G401.6 (cell line): Measurements from ENCODE around the gene CMC1.
"Not testable (repeated sequence)": the region's sequence is repeated elsewhere in the genome, so short reads cannot be mapped to it uniquely, and the experiment has no call there.

Experiments used
- FAIRE-seq: peaks from 2 replicates; lab custom pipeline; 2012; peaks lifted over from hg19 to GRCh38; lab: Jason Lieb, UNC

The CMC1 gene

GRCh38 chr3:28244491-28244890 lies 3.1 kb downstream of the CMC1 start:
- FAIRE-seq: no peak

- no peak for FAIRE-seq
These were observed 5.9 kb downstream of the CMC1 start for GRCh38 chr3:28247286-28247685.

- no peak for FAIRE-seq
These were observed 9.6 kb downstream of the CMC1 start for GRCh38 chr3:28250999-28251398.

- no peak for FAIRE-seq
These were observed 10.6 kb downstream of the CMC1 start for GRCh38 chr3:28252001-28252431.

GRCh38 chr3:28253040-28253715 lies 11.8 kb downstream of the CMC1 start:
- FAIRE-seq: no peak

GRCh38 chr3:28262001-28262400 lies 20.6 kb downstream of the CMC1 start:
- FAIRE-seq: no peak

- no peak for FAIRE-seq
These were observed 24.2 kb downstream of the CMC1 start for GRCh38 chr3:28265641-28266040.

- FAIRE-seq: no peak
These were observed 26.8 kb downstream of the CMC1 start for GRCh38 chr3:28267984-28268849.

- peak; percentile 6 for FAIRE-seq
These were observed 27.6 kb downstream of the CMC1 start for GRCh38 chr3:28268989-28269388.

GRCh38 chr3:28269884-28270283 lies 28.5 kb downstream of the CMC1 start:
- FAIRE-seq: not testable (repeated sequence)

GRCh38 chr3:28273837-28274236 lies 32.4 kb downstream of the CMC1 start:
- no peak for FAIRE-seq

- no peak for FAIRE-seq
These were observed 37.5 kb downstream of the CMC1 start for GRCh38 chr3:28278918-28279317.

- no peak for FAIRE-seq
These were observed 38.4 kb downstream of the CMC1 start for GRCh38 chr3:28279770-28280169.

- FAIRE-seq: no peak
These were observed 39.4 kb downstream of the CMC1 start for GRCh38 chr3:28280781-28281180.

GRCh38 chr3:28286595-28286994 lies 45.2 kb downstream of the CMC1 start:
- peak; percentile 91 for FAIRE-seq

- no peak for FAIRE-seq
These were observed 45.6 kb downstream of the CMC1 start for GRCh38 chr3:28287046-28287445.

- FAIRE-seq: no peak
These were observed 49.5 kb downstream of the CMC1 start for GRCh38 chr3:28290863-28291300.

GRCh38 chr3:28291577-28291976 lies 50.2 kb downstream of the CMC1 start:
- no peak for FAIRE-seq

GRCh38 chr3:28292622-28293021 lies 51.2 kb downstream of the CMC1 start:
- FAIRE-seq: no peak

- FAIRE-seq: no peak
These were observed 53.4 kb downstream of the CMC1 start for GRCh38 chr3:28294667-28295413.

GRCh38 chr3:28295898-28296490 lies 54.6 kb downstream of the CMC1 start:
- peak; percentile 33 for FAIRE-seq

GRCh38 chr3:28299705-28300104 lies 58.3 kb downstream of the CMC1 start:
- FAIRE-seq: no peak
